ENCODE measurements around the gene SH3GLB1.

DNA sequence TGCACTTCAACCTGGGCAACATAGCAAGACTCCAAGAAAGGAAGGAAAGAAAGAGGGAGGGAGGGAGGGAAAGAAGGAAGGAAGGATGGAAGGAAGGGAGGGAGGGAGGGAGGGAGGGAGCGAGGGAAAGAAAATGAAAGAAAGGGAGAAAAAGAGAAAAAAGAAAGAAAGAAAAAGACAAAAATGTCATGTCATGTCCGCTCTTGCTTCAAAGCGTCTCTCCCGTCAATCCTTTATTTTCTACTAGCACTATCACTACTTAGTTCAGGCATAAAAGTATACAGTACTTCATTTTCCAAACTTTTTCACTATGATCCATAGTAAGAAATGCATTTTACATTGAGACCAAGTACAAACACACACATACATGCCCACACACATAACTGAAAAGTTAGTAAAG, 64.7 kb downstream of the SH3GLB1 start:
- TF ChIP-seq GATA3 (IDR thresholded peaks at IDR 0.05; ENCODE audit: low read depth, low read length) (no peak), GATA2 (IDR thresholded peaks at IDR 0.05; ENCODE audit: low read depth, low read length) (no peak)
